Suprapubic skin (tissue), 4 donors: Measurements from ENCODE around the gene SLC37A1. TPM values are rescaled to one million over a fixed set of nuclear protein-coding genes. Genes with fewer than 3 reads are reported as not detected.

Source experiments
- DNase-seq, 2 donors: peaks; one replicate each; pipeline ENCODE4 v3.0.0-alpha.2; 2019; ENCODE audit warnings: low spot score in 2 of 2
- H3K27ac ChIP-seq: fragments of 200-600 bp; sonication (generic); one replicate; pipeline ENCODE4 v1.5.1; 2019
- H3K27me3 ChIP-seq: fragments of 200-600 bp; sonication (generic); one replicate; pipeline ENCODE4 v1.5.1; 2019
- H3K36me3 ChIP-seq: fragments of 200-600 bp; sonication (generic); one replicate; pipeline ENCODE4 v1.5.1; 2019
- H3K4me1 ChIP-seq: fragments of 200-600 bp; sonication (generic); one replicate; pipeline ENCODE4 v1.5.1; 2019
- H3K4me3 ChIP-seq: fragments of 200-600 bp; sonication (generic); one replicate; pipeline ENCODE4 v1.5.1; 2019; ENCODE audit warnings: mild to moderate bottlenecking
- H3K9me3 ChIP-seq: fragments of 200-600 bp; sonication (generic); one replicate; pipeline ENCODE4 v1.5.1; 2019
- EP300 ChIP-seq: sonication (generic); formaldehyde crosslinking; IDR thresholded peaks from one replicate; pipeline ENCODE4 v1.6.1; 2017; ENCODE audit warnings: antibody characterized with exemption
- POLR2A ChIP-seq, 2 donors: fragments of 450-650 bp; IDR thresholded peaks; one replicate each; pipeline ENCODE4 v1.6.1; 2017; ENCODE audit warnings: antibody characterized with exemption in 2 of 2, mild to moderate bottlenecking in 2 of 2, moderate library complexity in 2 of 2
- POLR2AphosphoS5 ChIP-seq, 3 donors: sonication (generic); formaldehyde crosslinking; IDR thresholded peaks; one replicate each; pipeline ENCODE4 v1.6.1; 2017; ENCODE audit warnings: antibody characterized with exemption in 3 of 3
- WGBS: methylation state at CpG from one replicate; pipeline ENCODE4 v1.1.5; 2018; 5-methylcytosine and 5-hydroxymethylcytosine counted together
- total RNA-seq, 4 donors: library from RNA; depleted of rRNA; stranded (reverse); fragments of >200 nt; gene quantifications; one replicate each; pipeline ENCODE4 v1.1.0, GENCODE V29; 2016
- TF ChIP-seq, protein P1 (sequence below), 2 donors: fragments of 200-600 bp in 1 of 2; fragments of 450-650 bp in 1 of 2; sonication (generic) in 1 of 2; IDR thresholded peaks; one replicate each; pipeline ENCODE4 v1.5.1; 2016 to 2019; ENCODE audit warnings: antibody characterized with exemption in 2 of 2, mild to moderate bottlenecking in 1 of 2, moderate library complexity in 1 of 2

Gene SLC37A1
- total RNA-seq, 4 donors from 2014 or later: 10.2 to 23.1 (median 19.6) TPM

DNA sequence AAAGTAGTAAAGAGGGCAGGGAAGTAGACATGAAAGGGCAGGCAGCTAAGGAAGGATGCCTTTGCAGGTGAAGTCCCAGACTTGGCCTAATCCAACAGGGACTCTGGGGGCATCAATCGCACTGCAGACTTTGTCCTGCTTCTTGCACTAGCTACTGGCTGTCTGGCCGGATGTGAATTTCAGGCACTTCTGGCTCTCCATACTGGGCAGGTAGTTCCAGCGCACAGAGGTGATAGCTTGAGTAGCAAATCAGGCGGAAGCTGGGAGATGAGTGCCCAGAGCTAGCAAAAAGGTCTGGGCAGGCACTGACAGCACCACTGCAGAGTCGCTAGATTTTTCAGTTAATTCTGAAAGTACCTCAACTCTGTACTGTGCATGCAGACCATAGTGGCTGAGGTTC is 18.6 kb upstream of the SLC37A1 start:
- Histone ChIP-seq H3K9me3 (no peaks in the 10 kb centered on the region), H3K27ac (no peak overlapping the region), H3K4me3 (no peak overlapping the region), H3K27me3 (no peaks in the 10 kb centered on the region), H3K36me3 (no peaks in the 10 kb centered on the region), H3K4me1 (peaks cover 17% of the 10 kb centered on the region)
- TF ChIP-seq POLR2AphosphoS5 (IDR thresholded peaks at IDR 0.05) (no peak), POLR2A (IDR thresholded peaks at IDR 0.05) (no peak), EP300 (no peak)
- TF ChIP-seq, protein P1, sequence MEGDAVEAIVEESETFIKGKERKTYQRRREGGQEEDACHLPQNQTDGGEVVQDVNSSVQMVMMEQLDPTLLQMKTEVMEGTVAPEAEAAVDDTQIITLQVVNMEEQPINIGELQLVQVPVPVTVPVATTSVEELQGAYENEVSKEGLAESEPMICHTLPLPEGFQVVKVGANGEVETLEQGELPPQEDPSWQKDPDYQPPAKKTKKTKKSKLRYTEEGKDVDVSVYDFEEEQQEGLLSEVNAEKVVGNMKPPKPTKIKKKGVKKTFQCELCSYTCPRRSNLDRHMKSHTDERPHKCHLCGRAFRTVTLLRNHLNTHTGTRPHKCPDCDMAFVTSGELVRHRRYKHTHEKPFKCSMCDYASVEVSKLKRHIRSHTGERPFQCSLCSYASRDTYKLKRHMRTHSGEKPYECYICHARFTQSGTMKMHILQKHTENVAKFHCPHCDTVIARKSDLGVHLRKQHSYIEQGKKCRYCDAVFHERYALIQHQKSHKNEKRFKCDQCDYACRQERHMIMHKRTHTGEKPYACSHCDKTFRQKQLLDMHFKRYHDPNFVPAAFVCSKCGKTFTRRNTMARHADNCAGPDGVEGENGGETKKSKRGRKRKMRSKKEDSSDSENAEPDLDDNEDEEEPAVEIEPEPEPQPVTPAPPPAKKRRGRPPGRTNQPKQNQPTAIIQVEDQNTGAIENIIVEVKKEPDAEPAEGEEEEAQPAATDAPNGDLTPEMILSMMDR (IDR thresholded peaks at IDR 0.05): no peak
- WGBS: 94% methylated on average over 5 of the region's 5 CpGs
- DNase-seq: peak in 1 of 2 donors; percentile 29

DNA sequence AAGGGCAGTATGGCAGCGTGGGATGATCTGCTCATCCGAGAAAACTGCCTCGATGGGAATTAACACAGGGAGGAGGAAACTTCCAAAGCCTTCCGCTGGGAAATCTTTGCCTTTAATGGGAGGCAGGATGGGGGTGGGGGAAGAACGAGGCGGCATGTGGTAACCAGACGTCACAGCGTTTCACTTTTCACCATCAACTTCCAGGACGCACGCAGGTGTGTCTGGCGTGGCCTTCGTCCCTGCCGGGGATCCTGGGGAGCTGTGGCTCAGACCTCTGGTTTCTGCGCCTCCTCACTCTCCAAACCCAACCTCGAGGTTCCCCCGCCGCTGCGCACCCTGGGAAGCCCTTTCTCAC is 17.9 kb upstream of the SLC37A1 start:
- WGBS: 3% methylated on average over 18 of the region's 18 CpGs
- H3K36me3 ChIP-seq: no peaks in the 10 kb centered on the region
- H3K27me3 ChIP-seq: no peaks in the 10 kb centered on the region
- H3K27ac ChIP-seq: peak overlapping the region; percentile 80
- no peak for TF ChIP-seq EP300
- TF ChIP-seq POLR2A (IDR thresholded peaks at IDR 0.05): no peak
- no peak for TF ChIP-seq POLR2AphosphoS5 (IDR thresholded peaks at IDR 0.05)
- TF ChIP-seq, protein P1 (IDR thresholded peaks at IDR 0.05): no peak
- peak overlapping the region; percentile 70 for H3K4me3 ChIP-seq
- no peak for DNase-seq
- H3K4me1 ChIP-seq: peaks cover 17% of the 10 kb centered on the region
- H3K9me3 ChIP-seq: no peaks in the 10 kb centered on the region

DNA sequence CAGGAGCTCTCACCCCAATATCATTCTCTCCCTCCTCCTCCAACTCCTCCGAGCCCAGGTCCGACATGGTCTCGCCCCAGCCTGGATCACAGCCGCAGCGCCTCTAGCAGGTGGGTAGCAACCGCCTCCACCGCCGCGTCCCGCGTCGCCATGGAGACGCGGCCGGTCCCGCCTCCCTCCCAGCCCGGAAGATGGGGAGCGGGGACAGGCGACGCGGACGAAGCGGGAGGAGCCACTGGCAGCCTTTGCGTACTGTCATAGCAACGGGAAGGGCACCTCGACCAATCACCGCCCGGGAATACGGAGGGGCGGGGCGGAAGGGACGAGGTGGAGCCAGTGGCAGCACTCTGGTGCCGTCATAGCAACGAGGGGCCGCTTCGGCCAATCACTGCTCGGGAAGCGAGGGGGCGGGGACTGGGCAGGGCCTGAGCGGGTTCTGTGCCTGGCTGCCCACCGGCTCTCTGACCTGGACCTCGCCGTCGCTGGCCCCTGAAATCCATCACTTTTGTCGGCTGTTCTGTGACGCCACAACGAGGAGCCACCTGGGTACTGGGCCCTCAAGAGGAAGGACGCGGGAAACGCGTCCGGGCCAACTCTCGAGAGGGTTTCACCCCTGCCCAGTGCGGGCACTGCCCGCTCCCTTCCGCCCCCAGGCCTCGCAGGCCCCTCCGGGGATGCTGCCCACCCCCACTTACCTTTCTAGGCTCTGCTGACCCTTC is 17.4 kb upstream of the SLC37A1 start, which contains the start of gene RSPH1:
Gene RSPH1, minus strand, starts transcription at position 105 of the 719 bp plus-strand sequence. Its CDS starts 38 bp downstream, at position 67.
- TF ChIP-seq, protein P1 (IDR thresholded peaks at IDR 0.05): no peak
- TF ChIP-seq POLR2AphosphoS5 (IDR thresholded peaks at IDR 0.05): peak in 1 of 3 donors; percentile 85
- no peak for TF ChIP-seq EP300
- TF ChIP-seq POLR2A (IDR thresholded peaks at IDR 0.05): peak in 1 of 2 donors; percentile 59
- H3K27me3 ChIP-seq: no peaks in the 10 kb centered on the region
- peak within 1 kb of the TSS; percentile 70 for H3K4me3 ChIP-seq
- peaks cover 17% of the 10 kb centered on the region for H3K4me1 ChIP-seq
- H3K27ac ChIP-seq: peak within 1 kb of the TSS; percentile 80
- H3K9me3 ChIP-seq: no peaks in the 10 kb centered on the region
- WGBS: 0% methylated on average over 10 of the region's 58 CpGs
- no peaks in the 10 kb centered on the region for H3K36me3 ChIP-seq
- DNase-seq: peak; percentile 100

DNA sequence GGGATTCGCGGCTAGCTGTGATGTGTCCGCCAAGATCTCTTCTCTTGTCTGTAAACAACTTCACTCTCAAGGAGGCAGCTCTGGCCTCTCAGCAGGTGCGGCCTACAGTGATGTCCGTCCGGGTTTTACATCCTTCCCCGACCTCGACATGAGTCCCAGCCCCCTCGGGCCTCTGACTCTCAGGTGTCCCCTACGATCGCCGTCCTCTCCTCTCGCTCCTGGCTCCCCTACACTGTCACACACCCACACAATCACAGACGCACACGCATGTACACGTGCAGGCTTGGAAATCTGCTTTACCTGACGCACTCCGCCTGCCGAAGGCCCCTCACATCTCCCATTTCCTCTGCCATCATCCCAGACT is 16.8 kb upstream of the SLC37A1 start:
- peak overlapping the region; percentile 80 for H3K27ac ChIP-seq
- H3K9me3 ChIP-seq: no peaks in the 10 kb centered on the region
- H3K4me3 ChIP-seq: peak overlapping the region; percentile 70
- no peaks in the 10 kb centered on the region for H3K27me3 ChIP-seq
- peak in 1 of 2 donors; percentile 79 for DNase-seq
- WGBS: 17% methylated on average over 19 of the region's 19 CpGs
- no peaks in the 10 kb centered on the region for H3K36me3 ChIP-seq
- TF ChIP-seq, protein P1 (IDR thresholded peaks at IDR 0.05): no peak
- TF ChIP-seq POLR2A (IDR thresholded peaks at IDR 0.05) (no peak), POLR2AphosphoS5 (IDR thresholded peaks at IDR 0.05) (no peak)
- peaks cover 17% of the 10 kb centered on the region for H3K4me1 ChIP-seq

DNA sequence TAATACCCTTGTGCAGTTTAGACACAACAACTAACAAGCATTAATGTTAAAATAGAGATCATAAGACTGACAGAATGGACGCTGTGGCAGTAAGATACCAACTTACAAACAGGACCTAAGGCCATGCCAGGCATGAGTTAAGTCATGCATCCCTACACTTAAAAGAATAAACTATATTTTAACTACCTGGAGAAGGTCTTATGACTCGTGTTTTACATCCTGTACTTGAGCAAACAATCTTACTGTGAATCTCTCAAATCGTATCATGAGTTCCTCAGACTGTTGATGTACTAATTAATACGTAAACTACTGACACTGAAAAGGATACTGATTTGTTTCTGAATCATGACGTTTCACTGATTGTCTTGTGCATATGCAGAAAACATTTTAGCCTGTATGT is 15.6 kb upstream of the SLC37A1 start:
- Histone ChIP-seq H3K4me1 (peaks cover 17% of the 10 kb centered on the region), H3K4me3 (no peak overlapping the region), H3K36me3 (no peaks in the 10 kb centered on the region), H3K9me3 (no peaks in the 10 kb centered on the region), H3K27me3 (no peaks in the 10 kb centered on the region), H3K27ac (no peak overlapping the region)
- TF ChIP-seq POLR2A (IDR thresholded peaks at IDR 0.05): no peak
- TF ChIP-seq EP300: no peak
- TF ChIP-seq, protein P1 (IDR thresholded peaks at IDR 0.05): no peak
- no peak for TF ChIP-seq POLR2AphosphoS5 (IDR thresholded peaks at IDR 0.05)
- 75% methylated on average over 5 of the region's 5 CpGs for WGBS
- DNase-seq: no peak
